ENCODE results near the gene KIAA0319L. TPM values are rescaled to one million over a fixed set of nuclear protein-coding genes. Genes with fewer than 3 reads are reported as not detected.
A peak's percentile ranks its signal among the peaks of the same experiment; 100 is the strongest.

Gene KIAA0319L
- total RNA-seq, 1 experiment from 2014 or later = 70.0 TPM

GRCh38 chr1:35560256-35561225 lies 3.3 kb upstream of the KIAA0319L start (continued):
- TF ChIP-seq ZNF416 (CRISPR knock-in tag; IDR thresholded peaks at IDR 0.05) = no peak
- TF ChIP-seq TEAD1 (CRISPR knock-in tag; IDR thresholded peaks at IDR 0.05) = no peak
- TF ChIP-seq JAZF1 (CRISPR knock-in tag; IDR thresholded peaks at IDR 0.05) = no peak

- CTCF ChIA-PET = interaction anchor here (0.6 to 2.0 kb wide), 4 partner anchors 9 to 362 kb away, joined by 3 to 10 read pairs (median 5); no protein-coding TSS in a partner anchor
- peaks cover 28% of the 10 kb centered on the region for H3K4me1 Mint-ChIP-seq
- POLR2A ChIA-PET = interaction anchor here (0.9 kb wide), 1 partner anchor 115 kb away, joined by 3 read pairs; no protein-coding TSS in a partner anchor
- H3K9me3 Mint-ChIP-seq = no peaks in the 10 kb centered on the region
- no peak for TF ChIP-seq ZBTB43 (CRISPR knock-in tag; IDR thresholded peaks at IDR 0.05)
- TF ChIP-seq MLX (CRISPR knock-in tag; IDR thresholded peaks at IDR 0.05) = no peak
- no peak for TF ChIP-seq SMAD4 (CRISPR knock-in tag; IDR thresholded peaks at IDR 0.05)
- TF ChIP-seq NFYB (CRISPR knock-in tag; conservative IDR thresholded peaks at IDR 0.05; ENCODE audit: low read depth) = no peak
- TF ChIP-seq ATF1 (CRISPR knock-in tag; IDR thresholded peaks at IDR 0.05) = no peak
- no peaks in the 10 kb centered on the region for H3K27me3 Mint-ChIP-seq (ENCODE audit: low read depth)
- H3K36me3 Mint-ChIP-seq = peaks cover 23% of the 10 kb centered on the region
- DNase-seq (ENCODE audit: low spot score) (no peak), ATAC-seq (no peak)
- peak overlapping the region; percentile 98; the same call in 1 of the 2 replicates for H3K4me3 Mint-ChIP-seq
- H3K27ac Mint-ChIP-seq = peak overlapping the region; percentile 22; the same call in 1 of the 2 replicates
Observed at GRCh38 chr1:35559317-35559944, 2.2 kb upstream of the KIAA0319L start.

GRCh38 chr1:35558374-35559316 lies 1.4 kb upstream of the KIAA0319L start:
- CTCF ChIA-PET = interaction anchor here (0.6 to 2.0 kb wide), 4 partner anchors 10 to 362 kb away, joined by 3 to 10 read pairs (median 5); no protein-coding TSS in a partner anchor
- TF ChIP-seq ETV6 (CRISPR knock-in tag; IDR thresholded peaks at IDR 0.05) (no peak), MYBL2 (CRISPR knock-in tag; IDR thresholded peaks at IDR 0.05) (no peak), ELF4 (CRISPR knock-in tag; IDR thresholded peaks at IDR 0.05; ENCODE audit: low read depth) (no peak), EMX1 (CRISPR knock-in tag; IDR thresholded peaks at IDR 0.05) (no peak), ERG (CRISPR knock-in tag; IDR thresholded peaks at IDR 0.05) (no peak), CREB1 (CRISPR knock-in tag; IDR thresholded peaks at IDR 0.05) (no peak)
- POLR2A ChIA-PET = interaction anchor here (0.6 to 0.9 kb wide), 2 partner anchors 114 to 192 kb away, joined by 3 to 5 read pairs; no protein-coding TSS in a partner anchor
- Mint-ChIP-seq H3K9me3 (no peaks in the 10 kb centered on the region), H3K4me1 (peaks cover 35% of the 10 kb centered on the region), H3K4me3 (peak overlapping the region; percentile 98), H3K27ac (peak overlapping the region; percentile 96), H3K27me3 (ENCODE audit: low read depth) (no peaks in the 10 kb centered on the region), H3K36me3 (peaks cover 17% of the 10 kb centered on the region)
- ATAC-seq (peak; percentile 1; the same call in 1 of the 2 replicates), DNase-seq (ENCODE audit: low spot score) (peak; percentile 49)
